Measurements from ENCODE around the gene KRT13.

The KRT13 gene

DNA sequence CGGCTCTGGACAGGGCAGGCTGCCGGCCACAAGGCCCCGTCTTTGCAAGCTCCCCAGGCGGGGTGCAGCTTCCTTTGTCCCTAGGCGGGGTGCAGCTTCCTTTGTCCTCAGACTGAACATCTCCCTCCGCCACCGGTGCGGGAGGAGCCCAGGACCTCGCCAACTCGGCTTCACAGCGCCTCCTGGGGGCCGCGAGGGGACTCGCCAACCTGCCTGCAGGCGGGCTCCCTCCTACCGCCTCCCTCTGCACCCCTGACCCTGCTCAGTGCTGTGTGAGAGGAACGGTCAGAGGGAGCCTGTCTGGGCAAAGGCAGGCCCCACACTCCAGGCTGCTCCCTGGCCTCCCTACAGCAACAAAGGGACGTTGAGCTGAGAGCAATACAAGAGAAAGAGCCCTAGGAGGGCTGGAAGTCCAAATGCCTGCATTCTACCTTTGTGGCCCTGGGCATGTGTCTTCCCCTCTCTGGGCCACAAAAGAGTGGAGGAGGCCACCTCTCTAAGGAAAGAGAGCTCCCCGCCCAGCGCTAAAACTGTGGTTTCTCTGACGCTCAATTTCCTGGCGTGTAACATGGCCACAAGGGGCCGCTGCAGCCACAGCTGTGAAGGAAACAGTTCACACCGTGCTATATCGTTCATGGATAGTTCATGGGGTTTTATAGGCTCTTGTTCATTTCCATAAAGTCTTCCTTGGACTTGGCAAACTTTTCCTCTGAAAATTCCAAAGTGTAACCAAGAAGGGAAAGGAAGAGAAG is 43.6 kb upstream of the KRT13 start:
- H3K27ac ChIP-seq: peak overlapping the region; percentile 55
- TF ChIP-seq, protein P1, sequence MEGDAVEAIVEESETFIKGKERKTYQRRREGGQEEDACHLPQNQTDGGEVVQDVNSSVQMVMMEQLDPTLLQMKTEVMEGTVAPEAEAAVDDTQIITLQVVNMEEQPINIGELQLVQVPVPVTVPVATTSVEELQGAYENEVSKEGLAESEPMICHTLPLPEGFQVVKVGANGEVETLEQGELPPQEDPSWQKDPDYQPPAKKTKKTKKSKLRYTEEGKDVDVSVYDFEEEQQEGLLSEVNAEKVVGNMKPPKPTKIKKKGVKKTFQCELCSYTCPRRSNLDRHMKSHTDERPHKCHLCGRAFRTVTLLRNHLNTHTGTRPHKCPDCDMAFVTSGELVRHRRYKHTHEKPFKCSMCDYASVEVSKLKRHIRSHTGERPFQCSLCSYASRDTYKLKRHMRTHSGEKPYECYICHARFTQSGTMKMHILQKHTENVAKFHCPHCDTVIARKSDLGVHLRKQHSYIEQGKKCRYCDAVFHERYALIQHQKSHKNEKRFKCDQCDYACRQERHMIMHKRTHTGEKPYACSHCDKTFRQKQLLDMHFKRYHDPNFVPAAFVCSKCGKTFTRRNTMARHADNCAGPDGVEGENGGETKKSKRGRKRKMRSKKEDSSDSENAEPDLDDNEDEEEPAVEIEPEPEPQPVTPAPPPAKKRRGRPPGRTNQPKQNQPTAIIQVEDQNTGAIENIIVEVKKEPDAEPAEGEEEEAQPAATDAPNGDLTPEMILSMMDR (IDR thresholded peaks at IDR 0.05): peak; percentile 98
- TF ChIP-seq ZFX (IDR thresholded peaks at IDR 0.05; ENCODE audit: borderline replicate concordance): no peak

DNA sequence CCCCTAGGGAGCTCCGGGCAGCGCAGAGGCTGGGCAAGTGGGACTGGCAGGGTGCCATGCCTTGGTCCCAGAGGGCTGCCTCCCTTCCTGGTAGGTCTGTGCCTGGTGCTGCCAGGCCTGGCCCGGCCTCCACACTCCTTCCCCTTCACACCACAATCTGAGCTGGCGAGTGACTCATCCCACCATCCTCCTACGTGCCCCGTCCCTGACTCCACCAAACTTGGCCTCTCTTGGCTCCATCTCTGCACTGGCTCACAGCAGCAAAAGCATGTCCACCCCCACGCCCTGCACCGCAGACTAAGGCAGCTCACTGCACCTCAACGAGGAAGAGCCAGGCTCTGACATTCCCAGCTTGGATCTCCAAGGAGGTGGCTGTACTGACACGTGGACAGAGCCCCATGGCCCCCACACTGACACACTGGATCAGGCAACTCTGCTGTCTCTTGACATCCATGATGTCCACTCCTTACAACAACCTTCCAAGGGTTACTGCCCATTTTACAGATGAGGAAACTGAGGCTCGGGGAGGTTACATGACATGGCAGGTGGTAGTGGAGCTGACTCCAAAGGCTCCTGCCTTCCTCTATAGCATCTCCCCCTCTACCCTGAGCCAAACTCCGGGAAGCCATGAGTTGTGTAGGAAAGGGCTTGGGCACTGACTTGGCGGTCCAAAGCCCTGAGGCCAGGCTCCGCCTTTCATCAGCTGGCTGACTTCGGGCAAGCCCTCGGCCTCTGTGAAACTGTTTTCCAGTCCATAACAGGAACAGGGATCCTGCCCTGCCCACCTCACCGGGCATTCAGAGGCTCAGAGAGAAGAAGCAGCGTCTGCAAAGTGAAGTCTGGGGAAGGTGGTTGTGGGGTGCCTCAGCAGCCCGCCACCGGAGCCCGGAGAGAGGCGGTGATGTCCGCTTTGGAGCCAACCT is 42.8 kb upstream of the KRT13 start:
- peak overlapping the region; percentile 55 for H3K27ac ChIP-seq
- no peak for TF ChIP-seq ZFX (IDR thresholded peaks at IDR 0.05; ENCODE audit: borderline replicate concordance)
- TF ChIP-seq, protein P1 (IDR thresholded peaks at IDR 0.05): no peak

DNA sequence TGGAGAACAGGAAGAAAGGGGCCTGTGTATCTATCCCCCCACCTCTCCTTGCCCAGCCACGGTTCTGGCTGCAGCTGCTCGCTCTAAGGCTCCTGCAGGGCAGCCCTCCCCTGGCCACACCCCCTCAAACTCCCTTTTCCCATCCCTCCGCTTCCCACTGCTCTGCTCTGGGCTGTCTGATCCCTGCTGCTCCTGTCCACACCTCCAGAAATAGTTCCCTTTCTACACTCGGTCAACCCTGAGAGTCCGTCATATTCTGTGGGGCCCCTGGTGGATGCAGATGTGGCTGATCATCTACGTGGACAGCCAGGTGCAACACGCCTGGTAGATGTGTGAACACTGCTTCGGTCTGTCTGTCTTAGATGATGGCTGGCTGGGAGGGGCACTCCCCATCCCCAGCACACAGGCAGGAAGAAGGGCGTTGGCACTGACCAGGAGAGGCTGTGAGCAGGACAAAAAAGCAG is 42.0 kb upstream of the KRT13 start:
- TF ChIP-seq, protein P1 (IDR thresholded peaks at IDR 0.05): no peak
- no peak for TF ChIP-seq ZFX (IDR thresholded peaks at IDR 0.05; ENCODE audit: borderline replicate concordance)
- H3K27ac ChIP-seq: no peak overlapping the region

DNA sequence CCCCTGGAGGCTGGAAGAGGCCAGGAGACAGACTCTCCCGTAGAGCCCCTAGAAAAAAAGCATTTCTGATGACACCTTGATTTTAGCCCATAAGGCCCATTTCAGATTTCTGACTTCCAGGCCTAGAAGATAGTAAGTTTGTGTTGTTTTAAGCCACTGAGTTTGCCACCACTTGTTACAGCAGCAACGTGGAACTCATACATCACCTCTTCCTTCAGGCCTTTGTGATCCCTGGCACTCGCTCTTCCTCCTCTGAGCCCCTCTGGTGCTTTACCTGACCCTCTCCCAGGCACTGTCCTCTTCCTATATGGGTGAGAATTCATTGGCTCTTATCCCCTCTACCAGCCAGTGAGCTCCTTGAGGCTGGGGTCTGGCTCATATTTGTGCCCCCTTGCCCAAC is 41.4 kb upstream of the KRT13 start:
- H3K27ac ChIP-seq: no peak overlapping the region
- TF ChIP-seq, protein P1 (IDR thresholded peaks at IDR 0.05): no peak
- TF ChIP-seq ZFX (IDR thresholded peaks at IDR 0.05; ENCODE audit: borderline replicate concordance): no peak

- H3K27ac ChIP-seq: no peak overlapping the region
- TF ChIP-seq ZFX (IDR thresholded peaks at IDR 0.05; ENCODE audit: borderline replicate concordance): no peak
- TF ChIP-seq, protein P1 (IDR thresholded peaks at IDR 0.05): no peak
Measured at GRCh38 chr17:41545829-41546410, 40.5 kb upstream of the KRT13 start.

GRCh38 chr17:41544935-41545334 is 39.5 kb upstream of the KRT13 start:
- no peak overlapping the region for H3K27ac ChIP-seq
- TF ChIP-seq, protein P1 (IDR thresholded peaks at IDR 0.05): no peak
- TF ChIP-seq ZFX (IDR thresholded peaks at IDR 0.05; ENCODE audit: borderline replicate concordance): no peak
